HL-60/S4 treated with retinoic acid at 250 ng/mL for 4 days and 3 days (cell line): ENCODE results near the gene FYB1.

Source experiments
- in situ Hi-C: fragments of 300-500 bp; cut with MboI; formaldehyde crosslinking; loops from 2 replicates; pipeline ENCODE4 v1.7.0; 2022; ENCODE audit warnings: low sequenced_read_pairs

Gene FYB1

GRCh38 chr5:39099831-39100230 is 119.5 kb downstream of the FYB1 start:
- in situ Hi-C loops = no loop called here

GRCh38 chr5:39093352-39093751 is 126.0 kb downstream of the FYB1 start:
- in situ Hi-C loops = no loop called here

- in situ Hi-C loops = no loop called here
Observed at GRCh38 chr5:39092581-39093351, 126.6 kb downstream of the FYB1 start.

- in situ Hi-C loops = no loop called here
Observed at GRCh38 chr5:39091940-39092580, 127.3 kb downstream of the FYB1 start.

- in situ Hi-C loops = no loop called here
Observed at GRCh38 chr5:39083968-39084367, 135.4 kb downstream of the FYB1 start.

GRCh38 chr5:39082995-39083394 is 136.4 kb downstream of the FYB1 start:
- in situ Hi-C loops = no loop called here

GRCh38 chr5:39080597-39081204 is 138.7 kb downstream of the FYB1 start:
- in situ Hi-C loops = no loop called here

GRCh38 chr5:39080168-39080567 is 139.2 kb downstream of the FYB1 start:
- in situ Hi-C loops = no loop called here

- in situ Hi-C loops = no loop called here
Observed at GRCh38 chr5:39079147-39079546, 140.2 kb downstream of the FYB1 start.

- in situ Hi-C loops = no loop called here
Observed at GRCh38 chr5:39076757-39077728, 142.3 kb downstream of the FYB1 start.

GRCh38 chr5:39076101-39076756 is 143.1 kb downstream of the FYB1 start:
- in situ Hi-C loops = no loop called here

- in situ Hi-C loops = no loop called here
Observed at GRCh38 chr5:39074017-39074814, 145.1 kb downstream of the FYB1 start, which contains the start of gene RICTOR. TSS of gene RICTOR (minus strand) at chr5:39074399. CDS start at chr5:39074377, 22 bp downstream.

GRCh38 chr5:39073767-39074016 is 145.7 kb downstream of the FYB1 start:
- in situ Hi-C loops = no loop called here

GRCh38 chr5:39072925-39073766 is 146.2 kb downstream of the FYB1 start:
- in situ Hi-C loops = no loop called here

- in situ Hi-C loops = no loop called here
Observed at GRCh38 chr5:39068099-39068498, 151.3 kb downstream of the FYB1 start.

- in situ Hi-C loops = no loop called here
Observed at GRCh38 chr5:39064450-39064849, 154.9 kb downstream of the FYB1 start.

- in situ Hi-C loops = no loop called here
Observed at GRCh38 chr5:39063037-39063436, 156.3 kb downstream of the FYB1 start.

GRCh38 chr5:39062530-39062929 is 156.8 kb downstream of the FYB1 start:
- in situ Hi-C loops = no loop called here

- in situ Hi-C loops = no loop called here
Observed at GRCh38 chr5:39062104-39062503, 157.3 kb downstream of the FYB1 start.
